Karpas-422 (cell line): ENCODE results near the gene CLCN3. TPM values are rescaled to one million over a fixed set of nuclear protein-coding genes. Genes with fewer than 3 reads are reported as not detected.
"Not testable (repeated sequence)": the region's sequence is repeated elsewhere in the genome, so short reads cannot be mapped to it uniquely, and the experiment has no call there.

ENCODE experiments used
- DNase-seq: peaks from one replicate; pipeline ENCODE4 v3.0.0-alpha.2; 2015
- H2AFZ ChIP-seq: fragments of 200-600 bp; sonication (generic); 2 replicates; pipeline ENCODE4 v1.6.1; 2014; ENCODE audit warnings: antibody characterized with exemption, low read length, mixed read lengths
- H3K27ac ChIP-seq: fragments of 200-600 bp; sonication (generic); 2 replicates; pipeline ENCODE4 v1.5.1; 2014; ENCODE audit warnings: mild to moderate bottlenecking, low read length, moderate library complexity
- H3K27me3 ChIP-seq: fragments of 200-600 bp; sonication (generic); 2 replicates; pipeline ENCODE4 v1.6.1; 2014; ENCODE audit warnings: low read length, mixed read lengths
- H3K36me3 ChIP-seq: fragments of 200-600 bp; sonication (generic); 2 replicates; pipeline ENCODE4 v1.6.1; 2014; ENCODE audit warnings: low read length, mixed read lengths; ENCODE audit not compliant: insufficient read depth
- H3K4me1 ChIP-seq: fragments of 200-600 bp; sonication (generic); 2 replicates; pipeline ENCODE4 v1.6.1; 2014; ENCODE audit warnings: mild to moderate bottlenecking, low read length, mixed read lengths
- H3K4me2 ChIP-seq: fragments of 200-600 bp; sonication (generic); 2 replicates; pipeline ENCODE4 v1.6.1; 2014; ENCODE audit warnings: low read length, low read depth, mild to moderate bottlenecking; ENCODE audit not compliant: poor library complexity, severe bottlenecking
- H3K4me3 ChIP-seq: fragments of 200-600 bp; sonication (generic); 2 replicates; pipeline ENCODE4 v1.5.1; 2014; ENCODE audit warnings: mild to moderate bottlenecking, antibody characterized with exemption, low read length, mixed read lengths
- H3K79me2 ChIP-seq: fragments of 200-600 bp; sonication (generic); 2 replicates; pipeline ENCODE4 v1.6.1; 2014; ENCODE audit warnings: mild to moderate bottlenecking, low read length, mixed read lengths
- H3K9ac ChIP-seq: fragments of 200-600 bp; sonication (generic); 2 replicates; pipeline ENCODE4 v1.6.0; 2014; ENCODE audit warnings: low read length
- H3K9me2 ChIP-seq: fragments of 200-600 bp; sonication (generic), shearing (Covaris generic); replicated peaks from 2 replicates; pipeline ENCODE4 v1.6.0; 2014; ENCODE audit warnings: mild to moderate bottlenecking, low read length, moderate library complexity; ENCODE audit not compliant: insufficient read depth
- H3K9me3 ChIP-seq: fragments of 300-700, 200-600 bp; sonication (generic); 2 replicates; pipeline ENCODE4 v1.6.1; 2014; ENCODE audit warnings: low read length, mixed read lengths
- H4K20me1 ChIP-seq: fragments of 200-600 bp; sonication (generic); 2 replicates; pipeline ENCODE4 v1.6.1; 2014; ENCODE audit warnings: mild to moderate bottlenecking, antibody characterized with exemption, low read length, low read depth; ENCODE audit not compliant: insufficient read depth
- total RNA-seq: library from RNA; depleted of rRNA; stranded (reverse); fragments of >200 nt; shearing (Covaris generic); gene quantifications from 2 replicates; pipeline ENCODE4 v1.2.3, GENCODE V29; 2014; ENCODE audit warnings: low replicate concordance

The CLCN3 gene
- total RNA-seq, 1 experiment from 2014 or later, result 38.5 TPM

GRCh38 chr4:169678486-169678885 lies 58.1 kb downstream of the CLCN3 start:
- H4K20me1 ChIP-seq, H3K4me1 ChIP-seq, H3K9me2 ChIP-seq: not testable (repeated sequence)

GRCh38 chr4:169678951-169679591 lies 58.7 kb downstream of the CLCN3 start:
- not testable (repeated sequence) for H3K36me3 ChIP-seq, H3K4me2 ChIP-seq

More at GRCh38 chr4:169678486-169678885, 58.1 kb downstream of the CLCN3 start:
- not testable (repeated sequence) for H3K27ac ChIP-seq, DNase-seq, H3K36me3 ChIP-seq, H3K4me2 ChIP-seq, H3K4me3 ChIP-seq, H3K9ac ChIP-seq, H3K9me3 ChIP-seq, H2AFZ ChIP-seq, H3K27me3 ChIP-seq
- peaks cover 50% of the 10 kb centered on the region for H3K79me2 ChIP-seq

GRCh38 chr4:169682372-169683047 lies 62.1 kb downstream of the CLCN3 start:
- Histone ChIP-seq H3K36me3 (0 out of 2 replicates have a peak, but pooled peaks cover 3% of the 10 kb centered on the region), H4K20me1 (no peaks in the 10 kb centered on the region), H3K9ac (no peak overlapping the region), H3K9me2 (no peaks in the 10 kb centered on the region), H3K27ac (no peak overlapping the region), H3K4me2 (no peak overlapping the region), H3K79me2 (peaks cover 25% of the 10 kb centered on the region), H2AFZ (no peak overlapping the region), H3K9me3 (no peaks in the 10 kb centered on the region), H3K4me1 (peaks cover 2% of the 10 kb centered on the region; the same call in 1 of the 2 replicates), H3K4me3 (no peak overlapping the region), H3K27me3 (no peaks in the 10 kb centered on the region)
- no peak for DNase-seq

More at GRCh38 chr4:169678951-169679591, 58.7 kb downstream of the CLCN3 start:
- H3K4me1 ChIP-seq, H3K27ac ChIP-seq, H3K27me3 ChIP-seq, H4K20me1 ChIP-seq, H3K9ac ChIP-seq, H3K9me2 ChIP-seq, DNase-seq, H3K9me3 ChIP-seq, H3K4me3 ChIP-seq, H2AFZ ChIP-seq: not testable (repeated sequence)
- H3K79me2 ChIP-seq, result peaks cover 45% of the 10 kb centered on the region

- Histone ChIP-seq H3K4me3 (no peak overlapping the region), H3K9ac (no peak overlapping the region), H3K4me1 (no peaks in the 10 kb centered on the region), H4K20me1 (no peaks in the 10 kb centered on the region), H3K27ac (no peak overlapping the region), H3K4me2 (no peak overlapping the region), H3K27me3 (no peaks in the 10 kb centered on the region), H3K79me2 (no peaks in the 10 kb centered on the region; the same call in 1 of the 2 replicates), H3K9me3 (no peaks in the 10 kb centered on the region), H3K9me2 (no peaks in the 10 kb centered on the region), H2AFZ (no peak overlapping the region), H3K36me3 (peaks cover 3% of the 10 kb centered on the region; the same call in 1 of the 2 replicates)
- no peak for DNase-seq
Measured at GRCh38 chr4:169689681-169690080, 69.3 kb downstream of the CLCN3 start.

GRCh38 chr4:169690787-169691186 lies 70.4 kb downstream of the CLCN3 start:
- Histone ChIP-seq H3K27ac (no peak overlapping the region), H3K4me1 (no peaks in the 10 kb centered on the region), H4K20me1 (no peaks in the 10 kb centered on the region), H3K9me2 (no peaks in the 10 kb centered on the region), H3K27me3 (no peaks in the 10 kb centered on the region), H3K79me2 (no peaks in the 10 kb centered on the region), H3K9me3 (no peaks in the 10 kb centered on the region), H3K4me3 (no peak overlapping the region), H3K9ac (no peak overlapping the region), H3K36me3 (peaks cover 3% of the 10 kb centered on the region; the same call in 1 of the 2 replicates), H2AFZ (no peak overlapping the region), H3K4me2 (no peak overlapping the region)
- no peak for DNase-seq

GRCh38 chr4:169698331-169698730 lies 78.0 kb downstream of the CLCN3 start:
- Histone ChIP-seq H3K27ac (no peak overlapping the region), H3K79me2 (0 out of 2 replicates have a peak, but pooled peaks cover 3% of the 10 kb centered on the region), H3K4me1 (no peaks in the 10 kb centered on the region), H3K36me3 (peaks cover 2% of the 10 kb centered on the region; the same call in 1 of the 2 replicates), H3K27me3 (no peaks in the 10 kb centered on the region), H4K20me1 (no peaks in the 10 kb centered on the region), H3K4me2 (no peak overlapping the region), H3K9me3 (no peaks in the 10 kb centered on the region), H3K4me3 (no peak overlapping the region), H3K9ac (no peak overlapping the region), H2AFZ (no peak overlapping the region), H3K9me2 (no peaks in the 10 kb centered on the region)
- no peak for DNase-seq

- DNase-seq, result no peak
- Histone ChIP-seq H4K20me1 (no peaks in the 10 kb centered on the region), H3K4me3 (no peak overlapping the region), H3K27ac (no peak overlapping the region), H3K9me2 (no peaks in the 10 kb centered on the region), H3K9me3 (no peaks in the 10 kb centered on the region), H3K4me1 (no peaks in the 10 kb centered on the region), H3K79me2 (peaks cover 13% of the 10 kb centered on the region; the same call in 1 of the 2 replicates), H3K36me3 (peaks cover 2% of the 10 kb centered on the region; the same call in 1 of the 2 replicates), H2AFZ (no peak overlapping the region), H3K9ac (no peak overlapping the region), H3K4me2 (no peak overlapping the region), H3K27me3 (no peaks in the 10 kb centered on the region)
Measured at GRCh38 chr4:169707958-169708643, 87.7 kb downstream of the CLCN3 start.

- no peak for DNase-seq
- Histone ChIP-seq H3K9me2 (no peaks in the 10 kb centered on the region), H3K9me3 (no peaks in the 10 kb centered on the region), H3K27ac (no peak overlapping the region), H3K27me3 (no peaks in the 10 kb centered on the region), H4K20me1 (no peaks in the 10 kb centered on the region), H3K4me2 (no peak overlapping the region), H3K4me1 (no peaks in the 10 kb centered on the region), H3K4me3 (no peak overlapping the region), H3K9ac (no peak overlapping the region), H2AFZ (no peak overlapping the region), H3K79me2 (peaks cover 6% of the 10 kb centered on the region; the same call in 1 of the 2 replicates), H3K36me3 (peaks cover 7% of the 10 kb centered on the region; the same call in 1 of the 2 replicates)
Measured at GRCh38 chr4:169715826-169716225, 95.4 kb downstream of the CLCN3 start.
